Anterior cingulate cortex (tissue), 58 donors: ENCODE data around the gene USP15.
"Not testable (repeated sequence)": the region's sequence is repeated elsewhere in the genome, so short reads cannot be mapped to it uniquely, and the experiment has no call there.

Experiments
- DNase-seq, 58 donors: peaks; one replicate each; lab custom pipeline; 2025; lab: John Stamatoyannopoulos, UW

Gene USP15

DNA sequence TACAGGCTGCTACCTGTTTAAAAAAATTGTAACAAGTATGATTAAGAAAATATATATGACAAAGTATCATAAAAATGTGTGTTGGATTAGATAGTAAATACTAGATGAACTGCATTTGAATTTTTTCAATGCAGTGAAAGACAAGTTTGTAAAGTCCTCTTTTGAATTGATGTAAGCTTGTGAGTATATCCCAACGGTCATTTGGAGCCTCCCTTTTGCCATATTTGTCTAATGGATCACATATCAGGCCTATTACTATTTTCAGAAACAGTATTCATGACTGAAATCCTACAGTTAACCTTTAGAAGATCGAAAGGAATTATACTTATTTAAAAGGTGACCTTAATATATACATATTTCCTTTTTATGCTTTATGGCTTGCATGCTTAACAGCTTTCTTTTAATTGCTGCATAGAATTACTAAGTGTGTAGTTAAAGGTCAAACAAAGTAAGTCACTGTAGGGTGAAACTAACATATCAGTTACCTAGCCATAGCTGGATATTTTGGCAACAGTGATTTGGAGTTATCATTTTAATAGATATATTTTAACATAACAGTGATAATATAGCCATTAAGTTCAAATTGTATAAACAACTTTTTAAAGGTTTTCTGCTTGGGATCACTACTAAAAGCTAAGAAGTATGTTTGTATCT is 53.6 kb downstream of the USP15 start:
- DNase-seq, result no peak

DNA sequence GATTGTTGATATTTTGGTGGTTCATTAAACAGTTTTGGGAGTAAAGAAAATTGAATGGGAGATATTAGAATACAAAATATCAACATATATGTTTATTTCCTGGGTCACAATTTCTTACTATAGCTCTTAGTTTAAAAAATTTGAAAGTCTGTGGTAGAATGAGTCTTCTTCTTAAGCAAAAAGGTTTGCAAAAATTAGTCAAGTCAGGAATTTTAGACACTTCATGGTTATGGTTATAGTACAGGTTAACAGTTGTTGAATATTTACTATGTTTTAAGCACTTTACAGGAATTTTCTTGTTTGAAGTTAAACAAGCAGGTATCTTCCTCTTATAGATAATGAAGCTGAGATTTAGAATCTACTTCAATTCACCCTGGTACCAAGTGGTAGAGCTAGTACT is 56.8 kb downstream of the USP15 start:
- DNase-seq, result no peak

DNA sequence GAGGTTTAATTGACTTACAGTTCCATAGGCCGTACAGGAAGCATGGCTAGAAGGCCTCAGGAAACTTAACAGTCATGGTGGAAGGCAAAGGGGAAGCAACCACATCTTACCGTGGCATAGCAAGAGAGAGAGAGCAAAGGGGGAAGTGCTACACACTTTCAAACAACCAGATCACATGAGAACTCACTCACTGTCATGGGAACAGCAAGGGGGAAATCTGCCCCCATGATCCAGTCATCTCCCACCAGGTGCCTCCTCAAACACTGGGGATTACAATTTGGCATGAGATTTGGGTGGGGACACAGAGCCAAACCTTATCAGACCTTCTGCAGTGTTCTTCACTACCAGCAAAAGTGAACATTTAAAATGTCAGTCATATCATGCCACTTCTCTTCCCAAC is 58.9 kb downstream of the USP15 start:
- no peak for DNase-seq

DNA sequence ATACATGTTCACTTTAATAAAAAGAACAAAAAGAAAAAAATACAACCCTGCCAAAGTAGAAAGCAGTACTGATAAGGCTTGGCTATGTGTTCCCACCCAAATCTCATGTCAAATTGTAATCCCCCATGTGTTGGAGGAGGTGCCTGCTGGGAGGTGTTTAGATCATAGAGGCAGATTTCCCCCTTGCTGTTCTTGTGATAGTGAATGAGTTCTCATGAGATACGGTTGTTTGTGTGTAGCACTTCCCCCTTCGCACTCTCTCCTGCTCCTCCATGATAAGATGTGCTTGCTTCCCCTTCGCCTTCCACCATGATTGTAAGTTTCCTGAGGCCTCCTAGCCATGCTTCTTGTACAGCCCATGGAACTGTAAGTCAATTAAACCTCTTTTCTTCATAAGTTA is 59.9 kb downstream of the USP15 start:
- no peak for DNase-seq

DNA sequence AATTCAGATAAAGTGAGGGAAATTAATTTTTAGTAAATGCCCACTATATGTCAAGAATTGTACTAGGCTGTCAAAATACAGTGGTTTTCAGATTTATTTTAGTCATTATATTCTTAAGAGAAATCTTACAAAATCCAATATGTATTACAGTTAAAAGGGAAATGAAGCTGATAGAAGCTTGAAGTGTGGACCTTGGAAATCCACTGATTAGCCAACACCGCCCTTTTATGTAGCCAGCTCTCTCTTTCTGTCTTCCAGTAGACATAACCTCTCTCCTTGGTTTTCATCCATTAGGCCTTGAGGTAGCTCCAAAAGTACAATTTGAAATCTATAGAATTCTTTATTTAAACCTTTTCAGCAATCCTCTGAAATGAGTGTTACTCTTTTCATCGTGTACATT is 63.2 kb downstream of the USP15 start:
- DNase-seq, result no peak

DNA sequence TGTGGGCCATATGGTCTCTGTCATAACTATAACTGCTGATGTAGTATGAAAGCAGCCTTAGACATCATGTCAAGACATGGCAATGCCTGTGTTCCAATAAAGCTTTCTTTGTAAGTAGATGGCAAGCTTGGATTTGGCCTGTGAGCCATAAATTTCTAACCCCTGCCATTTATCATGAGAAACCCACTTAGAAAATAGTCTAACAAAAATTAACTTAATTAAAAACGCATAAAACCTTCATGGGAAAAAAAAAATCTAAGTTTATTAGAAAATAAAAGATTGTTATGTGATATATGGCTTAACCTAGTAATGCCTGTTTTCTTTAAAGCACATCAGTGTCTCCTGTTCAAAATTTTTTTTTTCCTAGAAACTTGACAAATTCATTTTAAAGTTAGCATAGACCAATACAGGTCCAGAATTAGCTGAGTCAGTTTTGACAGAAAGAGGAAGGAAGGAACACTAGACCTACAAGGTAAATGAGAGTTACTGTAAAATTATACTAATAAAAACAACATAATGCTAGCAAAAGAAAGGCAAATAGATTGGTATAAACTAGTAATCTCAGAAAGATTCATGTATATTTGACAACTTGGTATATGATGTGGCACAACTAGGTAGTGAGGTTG is 68.2 kb downstream of the USP15 start:
- no peak for DNase-seq

DNA sequence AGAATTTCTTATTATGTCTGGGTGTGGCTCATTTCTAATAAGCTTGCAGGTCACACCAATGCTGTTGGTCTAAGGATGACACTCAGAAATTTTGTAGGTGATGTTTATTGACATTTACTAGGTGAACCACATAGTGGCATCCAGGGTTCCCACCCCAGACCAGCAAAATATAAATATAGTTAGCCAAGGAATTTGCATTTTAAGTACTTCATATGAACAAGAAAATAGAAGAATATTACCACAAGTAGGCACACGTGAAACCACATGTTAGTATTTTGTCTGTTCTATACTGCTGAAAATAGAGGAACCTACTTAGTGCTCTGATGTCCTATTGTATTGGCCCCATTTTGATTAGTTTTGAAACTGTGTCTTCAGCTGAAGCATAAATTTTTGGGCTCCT is 71.1 kb downstream of the USP15 start:
- no peak for DNase-seq

DNA sequence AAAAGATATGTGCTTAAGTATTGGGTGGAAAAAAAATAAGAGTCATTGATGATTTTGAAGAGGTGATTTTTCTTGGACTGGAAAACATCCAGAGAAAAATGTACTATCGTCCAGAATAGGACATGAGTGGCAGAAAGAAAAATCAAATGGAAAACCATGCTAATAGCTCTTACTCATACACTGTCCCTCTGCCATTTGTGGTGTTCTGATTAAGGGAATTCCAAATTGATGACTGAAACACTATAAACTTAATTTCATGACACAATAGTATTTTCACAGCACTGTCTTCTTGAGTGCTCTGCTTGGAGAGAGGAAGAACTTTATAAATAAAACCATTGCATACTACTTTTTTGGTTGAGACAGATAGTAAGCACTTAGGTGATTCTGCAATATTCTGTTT is 72.4 kb downstream of the USP15 start:
- no peak for DNase-seq

DNA sequence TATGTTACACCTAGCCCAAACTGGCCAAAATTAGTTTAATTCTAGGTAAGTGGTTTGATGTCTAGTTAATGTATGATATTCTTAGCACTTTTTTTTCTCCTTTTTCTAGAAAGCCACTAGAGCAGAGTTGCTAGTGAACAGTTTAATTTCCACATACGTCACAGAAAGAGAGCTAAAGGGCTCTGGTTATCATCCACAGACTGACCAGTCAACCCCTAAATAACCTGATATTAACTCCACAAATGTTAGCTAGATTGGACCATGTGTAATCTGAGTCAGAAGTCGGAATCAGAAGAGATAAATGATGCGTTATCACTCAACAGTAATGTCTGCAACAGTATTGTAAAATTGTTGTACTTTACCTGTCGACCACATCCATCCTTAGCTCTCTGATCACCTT is 74.9 kb downstream of the USP15 start:
- DNase-seq, result no peak

DNA sequence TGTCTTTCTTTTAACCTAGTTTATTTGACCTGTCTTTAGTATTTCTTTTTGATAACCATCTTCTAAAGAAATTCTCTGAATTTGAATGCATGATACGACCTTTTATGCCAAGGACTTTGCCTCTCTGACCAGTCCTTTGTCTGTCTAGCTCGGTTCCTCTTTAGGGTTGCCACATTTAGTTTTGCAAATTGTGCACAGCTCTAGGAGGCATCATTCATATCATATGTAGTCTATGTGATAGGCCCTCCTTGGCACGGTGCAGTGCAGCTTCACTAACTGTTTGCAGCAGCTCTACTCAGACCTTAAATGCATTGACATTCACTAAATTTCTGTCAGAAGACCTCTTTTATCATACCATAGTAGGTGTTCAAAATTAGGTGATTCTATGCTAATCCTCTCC is 75.6 kb downstream of the USP15 start:
- no peak for DNase-seq

DNA sequence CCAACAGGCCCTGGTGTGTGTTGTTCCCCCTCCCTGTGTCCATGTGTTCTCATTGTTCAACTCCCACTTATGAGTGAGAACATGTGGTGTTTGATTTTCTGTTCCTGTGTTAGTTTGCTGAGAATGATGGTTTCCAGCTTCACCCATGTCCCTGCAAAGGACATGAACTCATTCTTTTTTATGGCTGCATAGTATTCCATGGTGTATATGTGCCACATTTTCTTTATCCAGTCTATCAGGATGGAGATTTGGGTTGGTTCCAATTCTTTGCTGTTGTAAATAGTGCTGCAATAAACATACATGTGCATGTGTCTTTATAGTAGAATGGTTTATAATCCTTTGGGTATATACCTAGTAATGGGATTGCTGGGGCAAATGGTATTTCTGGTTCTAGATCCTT is 77.4 kb downstream of the USP15 start:
- not testable (repeated sequence) for DNase-seq

DNA sequence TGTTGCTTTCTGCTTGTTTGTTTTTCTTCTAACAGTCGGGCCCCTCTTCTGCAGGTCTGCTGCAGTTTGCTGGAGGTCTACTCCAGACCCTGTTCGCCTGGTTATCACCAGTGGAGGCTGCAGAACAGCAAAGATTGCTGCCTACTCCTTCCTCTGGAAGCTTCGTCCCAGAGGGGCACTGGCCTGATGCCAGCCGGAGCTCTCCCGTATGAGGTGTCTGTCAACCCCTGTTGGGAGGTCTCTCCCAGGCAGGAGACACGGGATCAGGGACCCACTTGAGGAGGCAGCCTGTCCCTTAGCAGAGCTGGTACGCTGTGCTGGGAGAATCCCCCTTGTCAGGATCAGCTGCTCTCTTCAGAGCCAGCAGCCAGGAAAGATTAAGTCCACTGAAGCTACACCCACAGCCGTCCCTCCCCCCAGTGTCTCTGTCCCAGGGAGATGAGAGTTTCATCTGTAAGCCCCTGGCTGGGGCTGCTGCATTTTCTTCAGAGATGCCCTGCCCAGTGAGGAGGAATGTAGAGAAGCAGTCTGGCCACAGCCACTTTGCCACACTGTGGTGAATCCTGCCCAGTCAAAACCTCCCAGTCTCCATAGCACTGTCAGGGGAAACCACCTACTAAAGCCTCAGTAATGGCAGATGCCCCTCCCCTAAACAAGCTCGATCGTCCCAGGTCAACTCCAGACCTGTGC is 82.6 kb downstream of the USP15 start:
- not testable (repeated sequence) for DNase-seq

DNA sequence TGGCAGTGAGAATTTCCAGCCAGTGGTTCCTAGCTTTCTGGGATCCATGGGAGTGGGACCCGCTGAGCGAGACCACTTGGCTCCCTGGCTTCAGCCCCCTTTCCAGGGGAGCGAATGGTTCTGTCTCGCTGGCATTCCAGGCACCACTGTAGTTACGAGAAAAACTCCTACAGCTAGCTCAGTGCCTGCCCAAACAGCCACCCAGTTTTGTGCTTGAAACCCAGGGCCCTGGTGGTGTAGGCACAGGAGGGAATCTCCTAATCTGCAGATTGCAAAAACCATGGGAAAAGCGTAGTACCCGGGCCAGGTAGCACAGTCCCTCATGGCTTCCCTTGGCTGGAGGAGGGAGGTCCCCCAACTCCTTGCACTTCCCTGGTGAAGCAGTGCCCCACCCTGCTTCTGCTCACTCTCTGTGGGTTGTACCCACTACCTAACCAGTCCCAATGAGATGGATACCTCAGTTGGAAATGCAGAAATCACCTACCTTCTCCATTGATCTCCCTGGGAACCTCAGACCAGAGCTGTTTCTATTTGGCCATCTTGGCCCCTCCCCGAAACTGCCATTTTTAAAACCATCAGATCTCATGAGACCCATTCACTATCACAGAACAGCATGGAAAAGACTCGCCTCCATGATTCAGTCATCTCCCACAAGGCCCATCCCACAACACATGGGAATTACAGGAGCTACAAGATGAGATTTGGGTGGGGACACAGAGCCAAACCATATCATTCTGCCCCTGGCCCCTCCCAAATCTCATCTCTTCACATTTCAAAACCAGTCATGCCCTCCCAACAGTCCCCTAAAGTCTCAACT is 83.3 kb downstream of the USP15 start:
- DNase-seq, result not testable (repeated sequence)

DNA sequence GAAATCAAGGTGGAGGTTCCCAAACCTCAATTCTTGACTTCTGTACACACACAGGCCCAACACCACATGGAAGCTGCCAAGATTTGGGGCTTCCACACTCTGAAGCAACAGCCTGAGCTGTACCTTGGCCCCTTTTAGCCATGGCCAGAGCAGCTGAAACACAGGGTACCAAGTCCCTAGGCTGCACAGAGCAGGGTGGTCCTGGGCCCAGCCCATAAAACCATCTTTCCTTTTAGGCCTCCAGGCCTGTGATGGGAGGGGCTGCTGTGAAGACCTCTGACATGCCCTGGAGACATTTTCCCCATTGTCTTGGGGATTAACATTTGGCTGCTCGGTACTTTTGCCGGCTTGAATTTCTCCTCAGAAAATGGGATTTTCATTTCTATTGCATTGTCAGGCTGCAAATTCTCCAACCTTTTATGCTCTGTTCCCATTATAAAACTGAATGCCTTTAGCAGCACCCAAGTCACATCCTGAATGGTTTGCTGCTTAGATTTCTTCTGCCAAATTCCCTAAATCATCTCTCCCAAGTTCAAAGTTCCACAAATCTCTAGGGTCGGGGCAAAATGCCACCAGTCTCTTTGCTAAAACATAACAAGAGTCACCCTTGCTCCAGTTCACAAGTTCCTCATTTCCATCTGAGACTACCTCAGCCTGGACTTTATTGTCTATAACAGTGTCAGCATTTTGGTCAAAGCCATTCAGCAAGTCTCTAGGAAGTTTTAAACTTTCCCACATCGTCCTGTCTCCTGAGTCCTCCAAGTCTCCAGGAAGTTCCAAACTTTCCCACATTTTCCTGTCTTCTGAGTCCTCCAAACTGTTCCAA is 84.7 kb downstream of the USP15 start:
- DNase-seq, result not testable (repeated sequence)

DNA sequence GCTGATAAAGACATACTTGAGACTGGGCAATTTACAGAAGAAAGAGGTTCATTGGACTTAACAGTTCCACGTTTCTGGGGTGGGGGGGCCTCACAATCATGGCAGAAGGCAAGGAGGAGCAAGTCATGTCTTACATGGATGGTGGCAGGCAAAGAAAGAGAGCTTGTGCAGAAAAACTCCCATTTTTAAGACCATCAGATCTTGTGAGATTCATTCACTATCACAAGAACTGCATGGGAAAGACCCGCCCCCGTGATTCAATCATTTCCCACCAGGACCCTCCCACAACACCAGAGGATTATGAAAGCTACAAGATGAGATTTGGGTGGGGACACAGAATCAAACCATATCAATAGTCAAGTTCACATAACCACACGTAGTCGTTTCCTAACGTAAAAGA is 85.5 kb downstream of the USP15 start:
- DNase-seq, result no peak

DNA sequence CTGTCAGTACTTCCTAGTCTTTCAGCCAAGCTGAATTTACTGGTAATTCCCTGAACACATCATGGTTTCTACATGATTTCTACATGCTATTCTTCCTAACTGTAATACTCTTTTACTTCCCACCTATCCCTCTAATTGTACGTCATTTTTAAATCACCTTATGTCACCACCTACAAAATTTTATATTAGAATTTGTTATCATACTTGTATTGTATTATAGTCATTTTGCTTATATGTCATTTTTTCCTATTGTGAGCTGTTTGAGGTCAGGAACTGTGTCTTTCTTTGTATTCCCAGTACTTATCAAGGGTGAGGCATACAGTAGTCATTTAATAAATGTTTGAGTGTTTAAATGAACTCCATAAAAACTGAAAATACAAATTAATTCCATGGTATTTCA is 86.6 kb downstream of the USP15 start:
- DNase-seq, result no peak

DNA sequence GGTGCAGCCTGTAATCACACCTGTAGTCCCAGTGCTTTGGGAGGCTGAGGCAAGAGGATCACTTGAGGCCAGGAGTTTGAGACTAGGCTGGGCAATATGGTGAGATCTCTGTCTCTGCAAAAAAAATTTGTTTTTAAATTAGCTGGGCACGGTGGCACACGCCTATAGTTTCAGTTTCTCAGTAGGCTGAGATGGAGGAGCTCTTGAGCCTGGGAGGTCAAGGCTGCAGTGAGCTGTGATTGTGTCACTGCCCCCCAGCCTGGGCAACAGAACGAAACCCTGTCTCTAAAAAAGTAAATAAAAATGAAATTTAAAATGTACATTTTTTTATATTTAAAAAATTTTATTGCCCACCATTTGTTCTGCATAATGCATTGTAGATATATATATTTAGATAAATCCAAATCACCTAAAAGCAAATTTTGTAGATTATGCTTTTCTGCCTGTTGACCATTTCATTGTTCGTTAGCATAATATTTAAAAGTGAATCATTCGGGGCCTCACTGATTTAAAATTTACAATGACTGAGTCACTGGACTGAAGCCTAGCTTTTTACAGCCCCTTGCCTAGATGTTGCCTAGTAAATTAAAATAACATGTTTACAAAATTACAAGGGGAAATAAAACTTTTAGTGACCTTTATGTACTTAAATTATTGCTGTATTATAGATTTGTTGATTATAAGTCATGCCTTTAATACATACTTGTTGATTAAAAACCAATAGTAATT is 87.9 kb downstream of the USP15 start:
- no peak for DNase-seq

DNA sequence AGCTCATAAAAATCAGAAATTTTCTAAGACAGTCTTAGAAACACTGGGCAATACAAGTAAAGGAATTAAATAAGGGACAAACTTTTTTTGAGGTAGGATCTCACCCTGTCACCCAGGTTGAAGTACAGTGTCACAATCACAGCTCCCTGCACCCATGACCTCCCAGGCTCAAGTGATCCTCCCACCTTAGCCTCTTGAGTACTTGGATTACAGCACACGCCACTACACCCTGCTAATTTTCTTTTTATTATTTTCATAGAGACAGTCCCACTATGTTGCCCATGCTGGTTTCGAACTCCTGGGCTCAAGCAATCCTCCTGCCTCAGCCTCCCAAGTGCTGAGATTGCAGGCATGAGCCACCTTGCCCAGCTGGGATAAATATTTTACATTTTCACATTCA is 90.3 kb downstream of the USP15 start:
- no peak for DNase-seq

DNA sequence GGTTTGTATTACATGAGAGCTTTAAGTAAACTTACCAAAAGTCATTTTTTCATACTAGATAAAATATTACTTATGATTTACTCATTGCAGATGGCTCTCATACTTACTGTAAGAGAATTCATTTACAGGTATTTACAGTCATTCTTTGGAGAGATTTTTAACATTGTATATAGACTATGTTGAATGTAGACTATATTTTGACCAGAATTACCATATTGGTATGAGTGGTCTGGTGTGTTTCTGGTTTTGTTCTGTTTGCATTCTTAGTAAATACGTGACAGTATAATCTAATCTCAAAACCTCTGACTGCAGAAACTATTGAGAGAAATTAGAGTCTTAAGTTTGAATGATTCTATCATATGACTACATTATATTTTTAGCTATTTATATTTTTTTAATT is 91.1 kb downstream of the USP15 start:
- no peak for DNase-seq

DNA sequence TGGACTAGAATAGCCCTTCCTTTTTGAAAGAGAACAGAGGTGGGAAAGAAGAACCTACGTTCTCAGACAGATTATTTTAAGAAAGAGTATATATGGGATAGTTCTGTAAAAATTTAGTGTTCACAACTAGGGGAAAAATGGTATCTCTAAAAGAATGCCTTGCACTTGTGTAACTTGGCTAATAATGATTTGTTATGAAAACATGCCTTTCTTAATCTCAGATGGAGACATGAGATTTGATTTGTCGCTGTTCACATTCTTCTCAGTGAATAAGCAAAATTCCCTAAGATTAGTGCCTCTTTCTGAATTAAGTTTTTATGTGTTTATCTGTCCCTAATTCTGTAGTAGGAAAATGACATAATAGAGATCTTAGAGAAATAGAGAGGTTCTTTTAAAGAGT is 100.8 kb downstream of the USP15 start:
- DNase-seq, result no peak
